HG03442 (cell line): ENCODE results near the gene WDR46.
"Not testable (repeated sequence)": the region's sequence is repeated elsewhere in the genome, so short reads cannot be mapped to it uniquely, and the experiment has no call there.

Experiments used
- ATAC-seq: cut with Tn5 transposase; IDR thresholded peaks from one replicate; pipeline ENCODE4 v1.9.1; 2021; ENCODE audit warnings: mild to moderate bottlenecking, moderate library complexity; ENCODE audit not compliant: unreplicated experiment

Gene WDR46

DNA sequence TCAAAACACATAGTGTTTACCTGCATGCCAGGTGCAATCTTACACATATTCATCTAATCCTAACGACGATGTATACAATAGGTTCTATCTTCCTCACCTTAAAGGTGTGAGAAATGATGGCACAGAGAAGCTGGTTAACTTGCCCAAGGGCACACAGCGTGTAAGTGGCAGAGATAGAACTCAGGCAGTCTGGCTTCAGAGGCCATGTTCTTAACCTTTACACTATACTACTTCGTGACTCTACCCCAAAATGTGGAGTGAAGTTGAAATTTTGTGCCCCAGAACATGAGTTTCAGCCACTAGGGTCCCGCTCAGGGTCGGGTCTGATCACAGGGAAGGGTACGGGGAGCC is 17.9 kb downstream of the WDR46 start:
- ATAC-seq = no peak

DNA sequence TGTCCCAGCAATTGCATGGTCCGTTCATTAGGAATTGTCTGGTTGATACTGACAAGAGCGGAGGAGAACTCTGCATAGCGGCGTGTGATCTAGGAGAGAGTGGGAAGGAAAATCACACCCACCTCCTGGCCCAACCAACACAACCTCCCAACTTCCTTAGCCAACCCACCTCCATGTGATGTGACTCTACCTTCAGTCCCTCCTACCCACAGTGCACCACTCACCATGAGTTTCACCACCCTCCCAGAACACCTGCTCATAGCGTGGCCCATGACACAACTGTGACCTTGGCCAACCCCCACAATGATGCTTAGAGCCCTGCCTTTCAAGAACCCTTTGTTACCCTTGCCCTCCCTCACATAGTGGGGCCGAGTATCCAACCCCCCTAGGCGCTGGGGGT is 25.0 kb downstream of the WDR46 start:
- ATAC-seq = no peak

DNA sequence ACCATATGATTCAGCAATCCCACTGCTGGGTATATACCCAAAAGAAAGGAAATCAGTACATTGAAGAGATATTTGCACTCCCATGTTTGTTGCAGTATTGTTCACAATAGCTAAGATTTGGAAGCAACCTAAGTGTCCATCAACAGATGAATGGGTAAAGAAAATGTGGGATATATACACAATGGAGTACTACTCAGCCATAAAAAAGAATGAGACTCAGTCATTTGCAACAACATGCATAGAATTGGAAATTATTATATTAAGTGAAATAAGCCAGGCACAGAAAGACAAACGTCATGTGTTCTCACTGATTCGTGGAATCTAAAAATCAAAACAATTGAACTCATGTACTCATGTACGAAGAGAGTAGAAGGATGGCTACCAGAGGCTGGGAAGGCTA is 26.5 kb downstream of the WDR46 start:
- not testable (repeated sequence) for ATAC-seq

DNA sequence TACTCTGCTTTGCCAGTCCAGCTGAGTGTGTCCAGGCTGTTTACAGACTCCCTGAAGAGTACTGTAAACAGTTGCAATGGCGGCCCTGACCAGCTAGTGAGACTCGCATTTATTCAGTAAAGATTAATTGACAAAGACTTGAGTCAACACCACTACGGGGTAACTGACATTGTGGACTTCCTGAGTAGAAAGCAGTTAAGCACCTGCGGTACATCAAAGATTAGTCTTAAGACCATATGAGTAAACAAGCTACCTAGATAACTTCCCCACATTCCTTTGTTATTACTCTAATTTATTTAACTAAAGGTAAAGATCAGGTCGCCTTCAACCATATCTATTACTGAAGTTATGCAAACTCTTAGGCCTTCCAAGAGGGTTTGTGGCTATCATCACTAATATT is 30.0 kb downstream of the WDR46 start:
- no peak for ATAC-seq

DNA sequence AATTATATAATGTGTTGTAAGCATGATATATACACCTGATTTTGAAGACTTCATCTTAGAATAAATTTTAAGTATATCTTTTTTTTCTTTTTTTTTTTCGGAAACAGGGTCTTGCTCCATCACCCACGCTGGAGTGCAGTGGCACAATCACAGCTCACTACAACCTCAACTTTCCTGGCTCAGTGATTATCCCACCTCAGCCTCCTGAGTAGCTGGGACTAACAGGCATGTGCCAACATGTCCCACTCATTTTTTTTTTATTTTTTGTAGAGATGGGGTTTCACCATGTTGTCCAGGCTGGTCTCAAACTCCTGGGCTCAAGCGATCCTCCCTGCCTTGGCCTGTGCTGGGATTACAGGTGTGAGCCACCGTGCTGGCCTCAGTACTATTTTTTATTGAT is 34.4 kb downstream of the WDR46 start:
- no peak for ATAC-seq

DNA sequence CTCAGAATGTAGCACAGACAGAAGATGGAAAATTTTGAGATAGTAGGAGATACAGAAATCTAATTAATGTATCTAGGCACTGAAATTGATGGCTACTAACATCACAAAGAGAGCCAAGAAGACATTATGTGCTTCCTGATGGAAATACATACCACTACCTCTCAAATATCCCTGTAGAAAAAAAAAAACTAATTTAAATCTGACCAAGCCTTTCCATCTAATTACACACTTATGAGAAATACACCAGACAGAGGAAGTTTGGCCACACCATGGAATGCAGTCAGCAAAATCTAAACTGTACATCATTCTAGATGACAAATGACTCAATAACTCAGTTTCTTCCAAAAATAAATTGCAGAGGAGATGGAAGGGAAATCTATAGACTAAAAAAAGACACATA is 36.3 kb downstream of the WDR46 start:
- ATAC-seq = no peak

DNA sequence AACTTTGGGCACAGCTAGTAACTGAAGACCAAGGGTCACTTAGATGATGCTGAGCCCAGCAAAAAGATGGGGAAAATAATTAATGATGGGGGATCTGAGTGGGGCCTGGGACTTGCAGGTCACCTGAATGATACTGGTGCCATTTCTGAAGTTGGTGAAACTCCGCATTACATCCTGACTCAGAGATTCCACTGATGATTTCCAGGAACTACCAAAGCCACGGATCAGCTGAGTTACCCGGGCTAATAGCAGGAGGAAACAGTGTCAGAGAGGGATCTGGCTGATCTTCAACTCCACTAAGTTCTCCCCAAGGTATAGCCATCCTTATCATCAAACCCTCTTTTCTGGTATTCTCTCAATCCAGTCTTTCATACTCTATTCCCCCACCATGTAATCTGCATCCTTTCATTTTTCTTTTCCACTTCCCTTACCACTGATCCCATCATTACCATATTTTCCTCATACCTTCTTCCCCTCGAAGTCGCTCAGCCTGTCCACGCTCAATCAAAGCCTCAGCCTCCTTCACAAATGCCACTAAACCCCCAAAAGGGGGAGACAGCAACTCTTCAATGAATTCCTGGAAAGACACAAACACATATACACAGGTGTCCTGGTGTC is 37.5 kb downstream of the WDR46 start:
- ATAC-seq = no peak

DNA sequence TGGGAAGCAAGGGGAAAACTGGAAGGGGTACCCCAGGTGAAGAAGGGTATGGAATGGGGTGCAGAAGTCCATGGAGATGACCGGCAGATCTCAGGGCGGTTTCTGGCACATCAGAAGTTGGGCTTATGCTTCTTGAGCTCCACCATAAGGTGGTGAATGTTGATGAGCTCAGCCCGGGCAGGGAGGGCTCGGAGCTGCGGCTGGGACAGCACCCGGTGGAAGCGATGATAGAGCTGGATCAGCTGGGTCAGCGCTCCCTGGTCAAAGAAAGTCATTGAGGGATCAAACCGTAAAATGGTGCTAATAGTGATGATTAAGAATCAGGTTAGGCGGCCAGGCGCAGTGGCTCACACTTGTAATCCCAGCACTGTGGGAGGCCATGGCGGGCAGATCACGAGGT is 38.3 kb downstream of the WDR46 start:
- ATAC-seq = no peak

DNA sequence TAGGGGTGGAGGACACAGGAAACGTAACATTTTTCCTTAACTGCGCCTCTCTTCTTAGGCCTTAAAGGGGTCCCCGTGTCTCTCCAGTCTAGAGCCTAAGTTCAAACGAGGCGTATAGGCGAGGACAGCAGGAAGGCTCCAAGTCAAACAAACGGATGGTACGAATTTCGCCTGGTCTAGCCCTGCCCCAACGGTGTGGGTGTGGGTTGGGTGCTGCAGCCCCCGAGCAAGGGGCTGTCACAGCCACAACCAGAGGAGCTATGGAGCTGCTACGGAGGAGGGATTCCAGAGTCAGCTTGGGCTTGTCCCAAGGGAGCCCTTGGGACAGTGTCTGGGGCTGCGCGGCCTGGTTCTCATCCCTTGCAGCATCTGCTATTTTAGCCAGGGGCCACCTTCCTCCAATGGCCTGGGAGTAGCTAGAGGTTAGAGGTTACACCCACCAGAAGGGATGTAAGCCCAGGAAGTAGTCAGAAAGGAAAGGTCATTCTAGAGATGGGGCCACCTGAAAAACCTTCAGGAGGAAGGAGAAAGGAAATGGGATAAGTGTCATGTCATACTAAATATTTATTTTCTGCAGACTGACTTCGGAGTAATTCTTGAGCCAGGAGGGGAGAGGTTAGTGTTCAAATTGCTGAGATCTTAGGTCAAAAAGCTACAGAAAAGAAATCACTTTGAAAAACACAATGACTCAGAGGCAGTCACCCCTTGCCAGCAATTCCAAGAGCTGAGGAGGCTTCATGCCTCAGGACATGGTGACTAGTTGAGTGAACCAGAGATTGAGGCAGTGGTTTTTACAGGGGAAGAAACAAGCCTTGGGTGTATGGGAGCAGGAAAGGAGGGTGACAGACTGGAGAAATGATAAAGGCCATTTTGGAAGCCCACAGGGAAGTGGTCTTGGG is 39.1 kb downstream of the WDR46 start:
- ATAC-seq = no peak

DNA sequence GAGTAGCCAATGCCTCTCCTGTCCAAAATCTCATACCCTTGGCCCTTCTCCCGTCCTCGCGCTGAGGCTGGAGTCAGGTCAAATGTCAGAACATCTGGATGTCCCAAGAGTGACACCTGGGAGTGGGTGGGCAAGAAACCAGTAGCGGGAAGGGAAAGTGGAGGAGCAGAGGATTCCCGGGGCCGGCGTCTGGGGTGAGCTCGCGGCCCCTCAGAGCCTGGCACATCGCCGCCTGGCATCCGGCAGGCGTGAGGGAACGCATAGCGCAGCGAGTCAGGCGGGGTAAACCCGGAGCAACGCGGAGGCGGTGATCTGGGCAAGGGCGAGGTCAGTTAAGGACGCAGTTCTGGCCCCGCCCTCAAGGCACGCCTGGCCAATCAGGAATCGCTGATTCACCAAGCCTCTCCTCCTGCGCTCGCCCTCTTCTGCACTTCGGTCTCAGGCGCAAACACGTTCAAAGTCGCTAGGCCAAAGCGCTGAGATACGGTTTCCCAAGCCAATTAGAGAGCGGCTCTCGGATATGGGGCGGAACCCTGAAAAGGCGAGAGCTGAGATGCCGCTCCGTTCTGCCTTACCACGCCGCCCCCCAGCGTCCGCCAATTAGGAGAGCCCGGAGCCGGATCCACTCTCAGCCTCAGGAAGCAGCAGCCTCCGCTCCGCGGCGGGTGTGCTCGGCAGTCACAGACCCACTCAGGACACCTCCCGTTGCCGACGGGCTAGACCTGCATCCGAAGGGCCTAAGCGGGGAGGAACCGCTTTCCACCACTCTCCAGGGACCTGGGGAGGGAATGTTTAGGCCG is 39.9 kb downstream of the WDR46 start:
- ATAC-seq = peak; percentile 91

DNA sequence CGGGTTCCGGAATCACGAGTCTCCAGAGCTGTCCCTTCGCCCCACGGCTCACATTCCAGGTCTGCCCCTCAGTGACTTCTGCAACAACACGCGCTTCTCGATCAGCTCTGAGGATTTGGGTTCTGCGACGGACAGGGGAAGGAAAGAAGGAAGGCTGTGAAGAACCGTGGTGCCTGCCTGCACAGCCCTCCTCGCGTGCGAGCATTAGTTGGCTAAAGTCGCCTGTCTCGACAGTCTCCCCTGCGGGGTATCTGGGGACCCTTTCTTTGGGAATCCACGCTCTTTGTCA is 40.5 kb downstream of the WDR46 start:
- ATAC-seq = no peak

DNA sequence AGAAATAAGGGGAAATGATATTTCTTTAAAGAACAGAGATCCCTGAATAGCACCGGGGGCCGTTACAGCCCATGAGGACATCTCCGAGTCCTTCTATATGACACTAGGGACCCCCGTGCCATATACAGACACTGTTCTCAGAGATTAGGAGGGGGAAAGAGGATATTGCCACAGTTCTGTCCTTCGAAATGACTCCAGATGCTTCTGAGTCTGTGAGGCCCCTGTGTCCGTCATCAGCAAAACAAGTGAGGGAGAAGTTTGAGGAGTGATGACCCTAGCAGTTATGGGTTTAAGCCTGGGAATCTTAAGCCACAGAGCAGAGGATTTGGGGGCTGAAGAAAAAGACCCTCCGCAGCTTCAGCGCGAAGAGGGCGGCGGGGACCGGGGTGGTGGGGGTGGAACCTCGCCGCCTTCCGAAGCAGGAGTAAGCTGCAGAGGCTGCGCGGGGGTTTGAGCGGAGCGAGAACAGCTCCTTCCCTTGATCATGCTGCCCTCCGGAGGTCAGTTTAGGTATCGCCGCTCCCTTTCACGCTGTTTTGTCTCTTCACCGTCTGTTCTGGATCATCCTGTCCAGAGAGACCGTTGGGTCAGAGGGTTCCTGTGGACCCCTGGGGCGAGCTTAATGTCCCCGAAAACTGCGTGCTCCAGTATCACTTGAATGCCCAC is 40.9 kb downstream of the WDR46 start:
- ATAC-seq = peak; percentile 32

DNA sequence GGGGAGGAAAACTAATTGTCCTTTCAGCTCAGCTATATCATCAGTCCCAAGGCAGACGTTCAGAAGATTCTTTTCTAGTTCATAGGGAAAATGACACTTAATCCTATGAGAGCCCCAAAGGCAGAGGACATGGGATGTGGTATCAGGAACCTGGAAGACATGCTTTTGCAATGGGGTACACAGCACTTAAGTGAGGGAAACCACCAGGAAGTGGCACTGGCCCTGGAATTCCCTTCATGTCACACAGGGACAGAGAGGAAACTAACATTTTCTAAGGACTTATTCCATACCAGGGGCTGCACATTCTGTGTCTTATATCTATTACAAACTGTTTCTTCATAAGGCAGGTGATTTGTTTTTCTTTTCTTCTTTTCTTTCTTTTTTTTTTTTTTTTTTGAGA is 45.6 kb downstream of the WDR46 start:
- ATAC-seq = no peak

DNA sequence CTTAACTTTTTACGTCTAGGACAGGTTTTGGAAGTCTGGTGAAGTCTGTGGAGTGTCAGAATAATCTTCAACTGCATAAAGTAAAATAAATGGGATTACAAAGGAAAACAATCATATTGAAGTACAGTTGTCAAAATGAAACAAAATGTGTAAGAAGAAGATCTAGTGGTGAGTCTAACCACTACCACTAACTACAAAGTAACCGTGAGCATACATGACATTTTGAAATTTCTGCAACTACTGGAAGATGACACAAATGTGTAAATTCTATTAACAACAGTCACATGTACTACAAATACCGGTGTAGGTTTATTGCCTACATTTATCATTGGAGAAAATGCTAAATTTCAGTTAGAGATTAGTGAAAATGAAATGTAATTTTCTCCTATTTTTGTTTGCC is 47.1 kb downstream of the WDR46 start:
- no peak for ATAC-seq

DNA sequence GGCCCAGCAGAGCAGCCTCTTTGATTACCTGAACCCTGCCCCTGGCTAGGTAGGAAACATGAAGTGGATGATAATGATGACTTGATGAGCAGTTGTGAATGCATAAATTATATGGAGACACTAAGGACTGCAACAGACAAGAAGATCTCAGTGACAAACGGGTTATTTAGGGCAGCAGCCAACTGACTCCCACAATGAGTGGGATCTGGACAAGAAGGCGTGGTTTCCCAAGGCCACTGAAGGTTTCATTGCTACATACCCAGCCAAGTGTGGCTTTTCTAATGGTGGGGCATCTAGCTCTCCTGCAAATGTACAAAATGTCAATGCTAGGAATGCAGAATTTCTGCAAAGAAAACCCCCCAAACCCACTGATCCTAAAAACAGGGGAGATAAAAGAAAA is 51.3 kb downstream of the WDR46 start:
- ATAC-seq = no peak

DNA sequence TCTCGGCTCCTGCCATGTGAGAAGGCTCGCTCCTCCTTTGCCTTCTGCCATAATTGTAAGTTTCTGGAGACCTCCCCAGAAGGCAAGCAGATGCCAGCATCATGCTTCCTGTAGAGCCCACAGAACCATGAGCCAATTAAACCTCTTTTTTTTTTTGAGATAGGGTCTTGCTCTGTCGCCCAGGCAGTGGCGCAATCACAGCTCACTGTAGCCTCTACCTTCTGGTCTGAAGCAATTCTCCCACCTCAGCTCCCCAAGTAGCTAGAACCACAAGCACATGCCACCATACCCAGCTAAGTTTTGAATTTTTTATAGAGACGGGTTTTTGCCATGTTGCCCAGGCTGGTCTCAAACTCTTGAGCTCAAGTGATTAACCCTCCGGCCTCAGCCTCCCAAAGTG is 52.2 kb downstream of the WDR46 start:
- no peak for ATAC-seq

DNA sequence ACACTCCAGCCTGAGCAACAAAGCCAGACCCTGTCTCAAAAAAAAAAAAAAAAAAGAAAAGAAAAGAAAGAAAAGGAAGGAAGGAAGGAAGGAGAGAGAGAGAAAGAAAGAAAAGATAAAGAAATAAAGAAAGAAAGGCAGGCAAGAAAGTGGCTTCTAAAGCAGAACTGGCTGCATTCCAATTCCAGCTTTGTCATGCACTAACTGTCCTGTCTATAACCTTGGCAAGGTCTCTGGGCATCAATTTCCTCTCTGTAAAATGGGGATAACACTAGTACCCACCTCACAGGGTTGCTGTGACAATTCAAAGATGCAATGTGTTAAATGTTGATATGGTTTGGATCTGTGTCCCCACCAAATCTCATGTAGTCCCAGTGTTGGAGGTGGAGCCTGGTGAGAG is 52.7 kb downstream of the WDR46 start:
- no peak for ATAC-seq

DNA sequence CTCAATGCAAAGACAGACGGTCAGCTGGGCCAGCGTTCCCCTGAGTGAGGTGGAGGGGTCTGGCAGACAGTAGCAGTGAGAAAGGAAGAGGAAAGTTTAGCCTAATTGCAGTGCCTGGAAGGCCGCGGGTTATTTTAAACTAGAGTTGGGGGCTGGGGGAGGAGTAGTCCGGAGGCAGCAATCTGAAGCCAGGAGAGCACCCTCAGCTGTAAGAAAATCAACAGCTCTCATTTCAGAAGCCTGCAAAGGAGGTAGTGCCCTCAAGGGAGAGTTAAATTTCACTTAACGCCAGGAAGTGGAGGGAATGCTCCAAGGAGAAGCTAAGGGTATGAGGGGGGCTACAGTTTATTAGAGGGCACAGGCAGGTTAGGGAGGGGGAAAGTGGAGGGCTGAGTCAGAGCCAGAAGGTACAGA is 53.8 kb downstream of the WDR46 start:
- ATAC-seq = no peak
